Progenitor cell of endocrine pancreas (in vitro differentiated cells): Measurements from ENCODE around the gene TMEM248. TPM values are rescaled to one million over a fixed set of nuclear protein-coding genes. Genes with fewer than 3 reads are reported as not detected.

Source experiments
- DNase-seq: peaks from one replicate; pipeline ENCODE4 v3.0.0; 2021; ENCODE audit warnings: low spot score; ENCODE audit not compliant: unreplicated experiment
- H3K27ac Mint-ChIP-seq: 2 replicates; pipeline ENCODE4 v1.8.0; 2021; ENCODE audit warnings: mild to moderate bottlenecking, moderate library complexity, mixed read lengths
- H3K27me3 Mint-ChIP-seq: 2 replicates; pipeline ENCODE4 v1.8.0; 2021; ENCODE audit warnings: mixed read lengths
- H3K36me3 Mint-ChIP-seq: 2 replicates; pipeline ENCODE4 v1.8.0; 2022; ENCODE audit warnings: mixed read lengths; ENCODE audit not compliant: insufficient read depth
- H3K4me1 Mint-ChIP-seq: 2 replicates; pipeline ENCODE4 v1.8.0; 2021; ENCODE audit warnings: low read depth, mixed read lengths
- H3K4me3 Mint-ChIP-seq: 2 replicates; pipeline ENCODE4 v1.8.0; 2021; ENCODE audit warnings: low read depth, mild to moderate bottlenecking, moderate library complexity, mixed read lengths
- H3K9me3 Mint-ChIP-seq: 2 replicates; pipeline ENCODE4 v1.8.0; 2021; ENCODE audit warnings: low read depth, mixed read lengths
- CTCF ChIP-seq: fragments of 200-600 bp; sonication (generic); IDR thresholded peaks from one replicate; pipeline ENCODE4 v1.5.0; 2021; ENCODE audit warnings: antibody characterized with exemption, mild to moderate bottlenecking; ENCODE audit not compliant: unreplicated experiment
- total RNA-seq: library from RNA; stranded (reverse); gene quantifications from 2 replicates; pipeline ENCODE4 v1.2.1, GENCODE V29; 2021

Gene TMEM248
- total RNA-seq, 1 donor from 2014 or later: 77.2 TPM

- no peak for TF ChIP-seq CTCF
- Mint-ChIP-seq H3K27ac (no peak overlapping the region), H3K4me3 (no peak overlapping the region), H3K4me1 (no peaks in the 10 kb centered on the region), H3K27me3 (no peaks in the 10 kb centered on the region), H3K36me3 (peaks cover 3% of the 10 kb centered on the region), H3K9me3 (no peaks in the 10 kb centered on the region)
- DNase-seq: no peak
Observed at GRCh38 chr7:66899552-66900280, 21.3 kb upstream of the TMEM248 start.

- no peak for DNase-seq
- H3K36me3 Mint-ChIP-seq: no peaks in the 10 kb centered on the region
- no peaks in the 10 kb centered on the region for H3K9me3 Mint-ChIP-seq
- no peak overlapping the region for H3K4me3 Mint-ChIP-seq
- no peak overlapping the region for H3K27ac Mint-ChIP-seq
- H3K27me3 Mint-ChIP-seq: no peaks in the 10 kb centered on the region
- H3K4me1 Mint-ChIP-seq: no peaks in the 10 kb centered on the region
- TF ChIP-seq CTCF: no peak
Observed at GRCh38 chr7:66901941-66902843, 18.8 kb upstream of the TMEM248 start.

- Mint-ChIP-seq H3K4me1 (no peaks in the 10 kb centered on the region), H3K27ac (no peak overlapping the region), H3K4me3 (no peak overlapping the region), H3K36me3 (no peaks in the 10 kb centered on the region), H3K27me3 (no peaks in the 10 kb centered on the region), H3K9me3 (no peaks in the 10 kb centered on the region)
- no peak for TF ChIP-seq CTCF
- DNase-seq: no peak
Observed at GRCh38 chr7:66902844-66903180, 18.2 kb upstream of the TMEM248 start.

GRCh38 chr7:66903360-66904062 lies 17.5 kb upstream of the TMEM248 start:
- DNase-seq: no peak
- H3K27ac Mint-ChIP-seq: peak overlapping the region; percentile 29
- no peaks in the 10 kb centered on the region for H3K36me3 Mint-ChIP-seq
- H3K27me3 Mint-ChIP-seq: no peaks in the 10 kb centered on the region
- no peak for TF ChIP-seq CTCF
- no peaks in the 10 kb centered on the region for H3K4me1 Mint-ChIP-seq
- H3K9me3 Mint-ChIP-seq: no peaks in the 10 kb centered on the region
- no peak overlapping the region for H3K4me3 Mint-ChIP-seq

GRCh38 chr7:66904063-66904593 lies 16.9 kb upstream of the TMEM248 start:
- H3K27ac Mint-ChIP-seq: no peak overlapping the region
- DNase-seq: no peak
- TF ChIP-seq CTCF: no peak
- H3K4me3 Mint-ChIP-seq: no peak overlapping the region
- H3K27me3 Mint-ChIP-seq: no peaks in the 10 kb centered on the region
- no peaks in the 10 kb centered on the region for H3K4me1 Mint-ChIP-seq
- H3K9me3 Mint-ChIP-seq: no peaks in the 10 kb centered on the region
- H3K36me3 Mint-ChIP-seq: no peaks in the 10 kb centered on the region
